ENCODE results near the gene SHB. TPM values are rescaled to one million over a fixed set of nuclear protein-coding genes. Genes with fewer than 3 reads are reported as not detected.

Gene SHB
- total RNA-seq, 1 experiment from 2014 or later: 12.2 TPM

DNA sequence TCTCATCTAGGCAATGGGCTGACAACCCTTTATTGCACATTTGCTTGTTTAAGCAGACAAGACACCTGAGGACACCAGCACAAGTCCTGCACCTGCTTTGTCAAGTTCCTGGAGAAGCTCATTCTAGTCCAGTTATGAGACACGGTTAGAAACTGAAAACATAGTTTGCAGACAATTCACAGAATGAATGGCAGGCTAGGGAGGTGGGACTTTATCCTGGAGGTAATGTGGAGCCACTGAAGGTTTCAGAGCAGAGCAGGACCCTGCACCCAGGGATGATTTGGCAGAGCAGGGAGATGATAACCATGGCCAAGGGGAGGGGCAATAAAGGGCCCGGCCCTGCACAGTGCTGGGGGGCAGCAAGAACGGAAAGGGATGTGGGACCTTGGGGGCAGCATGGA, 114.4 kb downstream of the SHB start (continued):
- TF ChIP-seq, protein P1, sequence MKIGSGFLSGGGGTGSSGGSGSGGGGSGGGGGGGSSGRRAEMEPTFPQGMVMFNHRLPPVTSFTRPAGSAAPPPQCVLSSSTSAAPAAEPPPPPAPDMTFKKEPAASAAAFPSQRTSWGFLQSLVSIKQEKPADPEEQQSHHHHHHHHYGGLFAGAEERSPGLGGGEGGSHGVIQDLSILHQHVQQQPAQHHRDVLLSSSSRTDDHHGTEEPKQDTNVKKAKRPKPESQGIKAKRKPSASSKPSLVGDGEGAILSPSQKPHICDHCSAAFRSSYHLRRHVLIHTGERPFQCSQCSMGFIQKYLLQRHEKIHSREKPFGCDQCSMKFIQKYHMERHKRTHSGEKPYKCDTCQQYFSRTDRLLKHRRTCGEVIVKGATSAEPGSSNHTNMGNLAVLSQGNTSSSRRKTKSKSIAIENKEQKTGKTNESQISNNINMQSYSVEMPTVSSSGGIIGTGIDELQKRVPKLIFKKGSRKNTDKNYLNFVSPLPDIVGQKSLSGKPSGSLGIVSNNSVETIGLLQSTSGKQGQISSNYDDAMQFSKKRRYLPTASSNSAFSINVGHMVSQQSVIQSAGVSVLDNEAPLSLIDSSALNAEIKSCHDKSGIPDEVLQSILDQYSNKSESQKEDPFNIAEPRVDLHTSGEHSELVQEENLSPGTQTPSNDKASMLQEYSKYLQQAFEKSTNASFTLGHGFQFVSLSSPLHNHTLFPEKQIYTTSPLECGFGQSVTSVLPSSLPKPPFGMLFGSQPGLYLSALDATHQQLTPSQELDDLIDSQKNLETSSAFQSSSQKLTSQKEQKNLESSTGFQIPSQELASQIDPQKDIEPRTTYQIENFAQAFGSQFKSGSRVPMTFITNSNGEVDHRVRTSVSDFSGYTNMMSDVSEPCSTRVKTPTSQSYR (CRISPR knock-in tag; IDR thresholded peaks at IDR 0.05): no peak
- TF ChIP-seq ZNF219 (CRISPR knock-in tag; IDR thresholded peaks at IDR 0.05; ENCODE audit: borderline replicate concordance): no peak
- TF ChIP-seq, protein P2, sequence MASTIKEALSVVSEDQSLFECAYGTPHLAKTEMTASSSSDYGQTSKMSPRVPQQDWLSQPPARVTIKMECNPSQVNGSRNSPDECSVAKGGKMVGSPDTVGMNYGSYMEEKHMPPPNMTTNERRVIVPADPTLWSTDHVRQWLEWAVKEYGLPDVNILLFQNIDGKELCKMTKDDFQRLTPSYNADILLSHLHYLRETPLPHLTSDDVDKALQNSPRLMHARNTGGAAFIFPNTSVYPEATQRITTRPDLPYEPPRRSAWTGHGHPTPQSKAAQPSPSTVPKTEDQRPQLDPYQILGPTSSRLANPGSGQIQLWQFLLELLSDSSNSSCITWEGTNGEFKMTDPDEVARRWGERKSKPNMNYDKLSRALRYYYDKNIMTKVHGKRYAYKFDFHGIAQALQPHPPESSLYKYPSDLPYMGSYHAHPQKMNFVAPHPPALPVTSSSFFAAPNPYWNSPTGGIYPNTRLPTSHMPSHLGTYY (CRISPR knock-in tag; IDR thresholded peaks at IDR 0.05): no peak
- TF ChIP-seq SMAD4 (CRISPR knock-in tag; IDR thresholded peaks at IDR 0.05): no peak
- TF ChIP-seq, protein P3, sequence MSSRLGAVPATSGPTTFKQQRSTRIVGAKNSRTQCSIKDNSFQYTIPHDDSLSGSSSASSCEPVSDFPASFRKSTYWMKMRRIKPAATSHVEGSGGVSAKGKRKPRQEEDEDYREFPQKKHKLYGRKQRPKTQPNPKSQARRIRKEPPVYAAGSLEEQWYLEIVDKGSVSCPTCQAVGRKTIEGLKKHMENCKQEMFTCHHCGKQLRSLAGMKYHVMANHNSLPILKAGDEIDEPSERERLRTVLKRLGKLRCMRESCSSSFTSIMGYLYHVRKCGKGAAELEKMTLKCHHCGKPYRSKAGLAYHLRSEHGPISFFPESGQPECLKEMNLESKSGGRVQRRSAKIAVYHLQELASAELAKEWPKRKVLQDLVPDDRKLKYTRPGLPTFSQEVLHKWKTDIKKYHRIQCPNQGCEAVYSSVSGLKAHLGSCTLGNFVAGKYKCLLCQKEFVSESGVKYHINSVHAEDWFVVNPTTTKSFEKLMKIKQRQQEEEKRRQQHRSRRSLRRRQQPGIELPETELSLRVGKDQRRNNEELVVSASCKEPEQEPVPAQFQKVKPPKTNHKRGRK (CRISPR knock-in tag; IDR thresholded peaks at IDR 0.05; ENCODE audit: borderline replicate concordance): no peak
- TF ChIP-seq, protein P4, sequence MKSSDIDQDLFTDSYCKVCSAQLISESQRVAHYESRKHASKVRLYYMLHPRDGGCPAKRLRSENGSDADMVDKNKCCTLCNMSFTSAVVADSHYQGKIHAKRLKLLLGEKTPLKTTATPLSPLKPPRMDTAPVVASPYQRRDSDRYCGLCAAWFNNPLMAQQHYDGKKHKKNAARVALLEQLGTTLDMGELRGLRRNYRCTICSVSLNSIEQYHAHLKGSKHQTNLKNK (CRISPR knock-in tag; IDR thresholded peaks at IDR 0.05): no peak
- no peak for TF ChIP-seq ZNF671 (CRISPR knock-in tag; IDR thresholded peaks at IDR 0.05)
- TF ChIP-seq NR1H2 (CRISPR knock-in tag; IDR thresholded peaks at IDR 0.05): no peak
- TF ChIP-seq, protein P5, sequence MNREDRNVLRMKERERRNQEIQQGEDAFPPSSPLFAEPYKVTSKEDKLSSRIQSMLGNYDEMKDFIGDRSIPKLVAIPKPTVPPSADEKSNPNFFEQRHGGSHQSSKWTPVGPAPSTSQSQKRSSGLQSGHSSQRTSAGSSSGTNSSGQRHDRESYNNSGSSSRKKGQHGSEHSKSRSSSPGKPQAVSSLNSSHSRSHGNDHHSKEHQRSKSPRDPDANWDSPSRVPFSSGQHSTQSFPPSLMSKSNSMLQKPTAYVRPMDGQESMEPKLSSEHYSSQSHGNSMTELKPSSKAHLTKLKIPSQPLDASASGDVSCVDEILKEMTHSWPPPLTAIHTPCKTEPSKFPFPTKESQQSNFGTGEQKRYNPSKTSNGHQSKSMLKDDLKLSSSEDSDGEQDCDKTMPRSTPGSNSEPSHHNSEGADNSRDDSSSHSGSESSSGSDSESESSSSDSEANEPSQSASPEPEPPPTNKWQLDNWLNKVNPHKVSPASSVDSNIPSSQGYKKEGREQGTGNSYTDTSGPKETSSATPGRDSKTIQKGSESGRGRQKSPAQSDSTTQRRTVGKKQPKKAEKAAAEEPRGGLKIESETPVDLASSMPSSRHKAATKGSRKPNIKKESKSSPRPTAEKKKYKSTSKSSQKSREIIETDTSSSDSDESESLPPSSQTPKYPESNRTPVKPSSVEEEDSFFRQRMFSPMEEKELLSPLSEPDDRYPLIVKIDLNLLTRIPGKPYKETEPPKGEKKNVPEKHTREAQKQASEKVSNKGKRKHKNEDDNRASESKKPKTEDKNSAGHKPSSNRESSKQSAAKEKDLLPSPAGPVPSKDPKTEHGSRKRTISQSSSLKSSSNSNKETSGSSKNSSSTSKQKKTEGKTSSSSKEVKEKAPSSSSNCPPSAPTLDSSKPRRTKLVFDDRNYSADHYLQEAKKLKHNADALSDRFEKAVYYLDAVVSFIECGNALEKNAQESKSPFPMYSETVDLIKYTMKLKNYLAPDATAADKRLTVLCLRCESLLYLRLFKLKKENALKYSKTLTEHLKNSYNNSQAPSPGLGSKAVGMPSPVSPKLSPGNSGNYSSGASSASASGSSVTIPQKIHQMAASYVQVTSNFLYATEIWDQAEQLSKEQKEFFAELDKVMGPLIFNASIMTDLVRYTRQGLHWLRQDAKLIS (CRISPR knock-in tag; IDR thresholded peaks at IDR 0.05; ENCODE audit: borderline replicate concordance): no peak

DNA sequence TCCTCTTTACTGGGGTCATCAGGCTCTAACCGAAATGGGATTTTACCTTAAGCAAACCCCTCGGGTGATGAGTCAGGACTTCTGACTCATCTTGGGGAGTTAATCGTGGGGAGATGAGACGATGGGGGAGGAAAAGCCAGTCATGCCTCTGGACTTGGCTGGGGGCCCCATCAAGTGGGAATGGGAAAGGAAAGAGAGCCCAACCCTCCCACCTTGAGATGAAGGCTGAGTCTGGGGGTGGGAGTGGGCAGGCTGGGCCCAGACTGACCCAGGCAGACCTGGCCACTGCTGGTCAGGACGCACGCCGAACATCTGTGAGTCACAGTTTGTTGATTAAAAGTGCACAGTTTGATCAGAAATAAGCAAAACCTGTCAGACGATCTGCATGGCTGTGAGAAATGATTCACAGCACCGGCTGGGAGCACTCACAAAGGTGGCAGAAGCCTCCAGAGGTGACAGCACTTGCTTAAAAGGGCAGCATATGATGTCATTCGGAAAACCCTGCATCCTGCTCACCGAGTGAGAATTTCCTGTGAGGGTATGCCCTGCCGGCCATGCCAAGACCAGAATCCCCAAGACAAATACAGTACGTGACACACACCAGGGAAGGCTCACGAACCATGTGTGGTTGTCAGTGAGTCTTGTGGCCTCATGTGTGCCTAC, 115.1 kb downstream of the SHB start:
- Mint-ChIP-seq H3K27ac (no peak overlapping the region), H3K4me3 (no peak overlapping the region), H3K27me3 (ENCODE audit: low read depth) (no peaks in the 10 kb centered on the region), H3K9me3 (no peaks in the 10 kb centered on the region), H3K36me3 (peaks cover 13% of the 10 kb centered on the region), H3K4me1 (no peaks in the 10 kb centered on the region)
- CTCF ChIA-PET: no interaction called here
- DNase-seq (ENCODE audit: low spot score) (no peak), ATAC-seq (no peak)
- POLR2A ChIA-PET: no interaction called here
- TF ChIP-seq RORB (CRISPR knock-in tag; IDR thresholded peaks at IDR 0.05): no peak
- TF ChIP-seq, protein P6, sequence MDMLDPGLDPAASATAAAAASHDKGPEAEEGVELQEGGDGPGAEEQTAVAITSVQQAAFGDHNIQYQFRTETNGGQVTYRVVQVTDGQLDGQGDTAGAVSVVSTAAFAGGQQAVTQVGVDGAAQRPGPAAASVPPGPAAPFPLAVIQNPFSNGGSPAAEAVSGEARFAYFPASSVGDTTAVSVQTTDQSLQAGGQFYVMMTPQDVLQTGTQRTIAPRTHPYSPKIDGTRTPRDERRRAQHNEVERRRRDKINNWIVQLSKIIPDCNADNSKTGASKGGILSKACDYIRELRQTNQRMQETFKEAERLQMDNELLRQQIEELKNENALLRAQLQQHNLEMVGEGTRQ (CRISPR knock-in tag; IDR thresholded peaks at IDR 0.05): no peak
- no peak for TF ChIP-seq ETV6 (CRISPR knock-in tag; IDR thresholded peaks at IDR 0.05)
- no peak for TF ChIP-seq NFE2L1 (CRISPR knock-in tag; IDR thresholded peaks at IDR 0.05)
- no peak for TF ChIP-seq TEAD4 (CRISPR knock-in tag; IDR thresholded peaks at IDR 0.05)
- no peak for TF ChIP-seq ELF4 (CRISPR knock-in tag; IDR thresholded peaks at IDR 0.05; ENCODE audit: low read depth)
- no peak for TF ChIP-seq NFYB (CRISPR knock-in tag; conservative IDR thresholded peaks at IDR 0.05; ENCODE audit: low read depth)
- TF ChIP-seq ZNF121 (CRISPR knock-in tag; IDR thresholded peaks at IDR 0.05): no peak
- TF ChIP-seq, protein P7, sequence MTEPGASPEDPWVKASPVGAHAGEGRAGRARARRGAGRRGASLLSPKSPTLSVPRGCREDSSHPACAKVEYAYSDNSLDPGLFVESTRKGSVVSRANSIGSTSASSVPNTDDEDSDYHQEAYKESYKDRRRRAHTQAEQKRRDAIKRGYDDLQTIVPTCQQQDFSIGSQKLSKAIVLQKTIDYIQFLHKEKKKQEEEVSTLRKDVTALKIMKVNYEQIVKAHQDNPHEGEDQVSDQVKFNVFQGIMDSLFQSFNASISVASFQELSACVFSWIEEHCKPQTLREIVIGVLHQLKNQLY (CRISPR knock-in tag; IDR thresholded peaks at IDR 0.05): no peak
- TF ChIP-seq, protein P8, sequence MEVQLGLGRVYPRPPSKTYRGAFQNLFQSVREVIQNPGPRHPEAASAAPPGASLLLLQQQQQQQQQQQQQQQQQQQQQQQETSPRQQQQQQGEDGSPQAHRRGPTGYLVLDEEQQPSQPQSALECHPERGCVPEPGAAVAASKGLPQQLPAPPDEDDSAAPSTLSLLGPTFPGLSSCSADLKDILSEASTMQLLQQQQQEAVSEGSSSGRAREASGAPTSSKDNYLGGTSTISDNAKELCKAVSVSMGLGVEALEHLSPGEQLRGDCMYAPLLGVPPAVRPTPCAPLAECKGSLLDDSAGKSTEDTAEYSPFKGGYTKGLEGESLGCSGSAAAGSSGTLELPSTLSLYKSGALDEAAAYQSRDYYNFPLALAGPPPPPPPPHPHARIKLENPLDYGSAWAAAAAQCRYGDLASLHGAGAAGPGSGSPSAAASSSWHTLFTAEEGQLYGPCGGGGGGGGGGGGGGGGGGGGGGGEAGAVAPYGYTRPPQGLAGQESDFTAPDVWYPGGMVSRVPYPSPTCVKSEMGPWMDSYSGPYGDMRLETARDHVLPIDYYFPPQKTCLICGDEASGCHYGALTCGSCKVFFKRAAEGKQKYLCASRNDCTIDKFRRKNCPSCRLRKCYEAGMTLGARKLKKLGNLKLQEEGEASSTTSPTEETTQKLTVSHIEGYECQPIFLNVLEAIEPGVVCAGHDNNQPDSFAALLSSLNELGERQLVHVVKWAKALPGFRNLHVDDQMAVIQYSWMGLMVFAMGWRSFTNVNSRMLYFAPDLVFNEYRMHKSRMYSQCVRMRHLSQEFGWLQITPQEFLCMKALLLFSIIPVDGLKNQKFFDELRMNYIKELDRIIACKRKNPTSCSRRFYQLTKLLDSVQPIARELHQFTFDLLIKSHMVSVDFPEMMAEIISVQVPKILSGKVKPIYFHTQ (CRISPR knock-in tag; IDR thresholded peaks at IDR 0.05): no peak
- TF ChIP-seq, protein P9, sequence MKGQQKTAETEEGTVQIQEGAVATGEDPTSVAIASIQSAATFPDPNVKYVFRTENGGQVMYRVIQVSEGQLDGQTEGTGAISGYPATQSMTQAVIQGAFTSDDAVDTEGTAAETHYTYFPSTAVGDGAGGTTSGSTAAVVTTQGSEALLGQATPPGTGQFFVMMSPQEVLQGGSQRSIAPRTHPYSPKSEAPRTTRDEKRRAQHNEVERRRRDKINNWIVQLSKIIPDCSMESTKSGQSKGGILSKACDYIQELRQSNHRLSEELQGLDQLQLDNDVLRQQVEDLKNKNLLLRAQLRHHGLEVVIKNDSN (CRISPR knock-in tag; IDR thresholded peaks at IDR 0.05): no peak
- TF ChIP-seq TCF7 (CRISPR knock-in tag; IDR thresholded peaks at IDR 0.05; ENCODE audit: low read depth): no peak

All from WTC11 (cell line).